Astrocyte (in vitro differentiated cells and primary cell): ENCODE results near the gene GMPPA. TPM values are rescaled to one million over a fixed set of nuclear protein-coding genes. Genes with fewer than 3 reads are reported as not detected.

ENCODE experiments used
- DNase-seq: peaks from one replicate; pipeline ENCODE4 v3.0.0-alpha.2; 2010; ENCODE audit warnings: low read depth
- FAIRE-seq: peaks from 2 replicates; lab custom pipeline; 2011; peaks lifted over from hg19 to GRCh38; lab: Jason Lieb, UNC
- H2AFZ ChIP-seq: 2 replicates; pipeline ENCODE4 v1.6.0; 2012; ENCODE audit warnings: low read depth, low read length, inconsistent platforms
- H3K27ac ChIP-seq: 2 replicates; pipeline ENCODE4 v1.5.1; 2011; ENCODE audit warnings: low read depth, low read length, inconsistent platforms
- H3K27me3 ChIP-seq: 2 replicates; pipeline ENCODE4 v1.6.0; 2011; ENCODE audit warnings: low read length, inconsistent platforms; ENCODE audit not compliant: insufficient read depth
- H3K36me3 ChIP-seq: 2 replicates; pipeline ENCODE4 v1.5.1; 2011; ENCODE audit warnings: low read length, inconsistent platforms; ENCODE audit not compliant: insufficient read depth
- H3K4me1 ChIP-seq: 2 replicates; pipeline ENCODE4 v1.5.1; 2011; ENCODE audit warnings: low read length, inconsistent platforms; ENCODE audit not compliant: insufficient read depth
- H3K4me2 ChIP-seq: 2 replicates; pipeline ENCODE4 v1.6.0; 2012; ENCODE audit warnings: low read length, inconsistent platforms
- H3K4me3 ChIP-seq: 2 replicates; pipeline ENCODE4 v1.5.1; 2011; ENCODE audit warnings: low read depth, mild to moderate bottlenecking, low read length, inconsistent platforms; ENCODE audit not compliant: insufficient read depth
- H3K79me2 ChIP-seq: 2 replicates; pipeline ENCODE4 v1.6.0; 2012; ENCODE audit warnings: mild to moderate bottlenecking, low read length, inconsistent platforms; ENCODE audit not compliant: insufficient read depth
- H3K9ac ChIP-seq: 2 replicates; pipeline ENCODE4 v1.6.0; 2012; ENCODE audit warnings: mild to moderate bottlenecking, low read length, inconsistent platforms
- H3K9me3 ChIP-seq: 2 replicates; pipeline ENCODE4 v1.5.1; 2012; ENCODE audit warnings: low read depth, mild to moderate bottlenecking, low read length, inconsistent platforms; ENCODE audit not compliant: insufficient read depth
- H4K20me1 ChIP-seq: 2 replicates; pipeline ENCODE4 v1.6.0; 2012; ENCODE audit warnings: low read length, inconsistent platforms; ENCODE audit not compliant: insufficient read depth
- H3K27ac Mint-ChIP-seq: one replicate; pipeline ENCODE4 v1.8.0; 2021; ENCODE audit warnings: mild to moderate bottlenecking, mixed read lengths; ENCODE audit not compliant: unreplicated experiment
- H3K27me3 Mint-ChIP-seq: one replicate; pipeline ENCODE4 v1.8.0; 2021; ENCODE audit warnings: low read depth, mixed read lengths; ENCODE audit not compliant: unreplicated experiment
- H3K36me3 Mint-ChIP-seq: one replicate; pipeline ENCODE4 v1.8.0; 2021; ENCODE audit warnings: low read depth, mixed read lengths; ENCODE audit not compliant: unreplicated experiment
- H3K4me1 Mint-ChIP-seq: one replicate; pipeline ENCODE4 v1.8.0; 2021; ENCODE audit warnings: low read depth, mixed read lengths; ENCODE audit not compliant: unreplicated experiment
- H3K4me3 Mint-ChIP-seq: one replicate; pipeline ENCODE4 v1.8.0; 2021; ENCODE audit warnings: mild to moderate bottlenecking, moderate library complexity, mixed read lengths; ENCODE audit not compliant: unreplicated experiment
- H3K9me3 Mint-ChIP-seq: one replicate; pipeline ENCODE4 v1.8.0; 2021; ENCODE audit warnings: mild to moderate bottlenecking, mixed read lengths; ENCODE audit not compliant: unreplicated experiment
- EZH2 ChIP-seq: IDR thresholded peaks from 2 replicates; pipeline ENCODE4 v1.6.1; 2012; ENCODE audit warnings: mild to moderate bottlenecking, low read length, inconsistent platforms; ENCODE audit not compliant: insufficient read depth
- total RNA-seq: library from RNA; stranded (reverse); gene quantifications from 2 replicates; pipeline ENCODE4 v1.2.1, GENCODE V29; 2021
- TF ChIP-seq, protein P1 (sequence below): IDR thresholded peaks from 2 replicates; pipeline ENCODE4 v1.5.1; 2011; ENCODE audit warnings: low read depth, mild to moderate bottlenecking, inconsistent platforms, low read length, moderate library complexity; ENCODE audit not compliant: insufficient read depth

GMPPA gene
- total RNA-seq, 1 donor from 2014 or later = 49.5 TPM

DNA sequence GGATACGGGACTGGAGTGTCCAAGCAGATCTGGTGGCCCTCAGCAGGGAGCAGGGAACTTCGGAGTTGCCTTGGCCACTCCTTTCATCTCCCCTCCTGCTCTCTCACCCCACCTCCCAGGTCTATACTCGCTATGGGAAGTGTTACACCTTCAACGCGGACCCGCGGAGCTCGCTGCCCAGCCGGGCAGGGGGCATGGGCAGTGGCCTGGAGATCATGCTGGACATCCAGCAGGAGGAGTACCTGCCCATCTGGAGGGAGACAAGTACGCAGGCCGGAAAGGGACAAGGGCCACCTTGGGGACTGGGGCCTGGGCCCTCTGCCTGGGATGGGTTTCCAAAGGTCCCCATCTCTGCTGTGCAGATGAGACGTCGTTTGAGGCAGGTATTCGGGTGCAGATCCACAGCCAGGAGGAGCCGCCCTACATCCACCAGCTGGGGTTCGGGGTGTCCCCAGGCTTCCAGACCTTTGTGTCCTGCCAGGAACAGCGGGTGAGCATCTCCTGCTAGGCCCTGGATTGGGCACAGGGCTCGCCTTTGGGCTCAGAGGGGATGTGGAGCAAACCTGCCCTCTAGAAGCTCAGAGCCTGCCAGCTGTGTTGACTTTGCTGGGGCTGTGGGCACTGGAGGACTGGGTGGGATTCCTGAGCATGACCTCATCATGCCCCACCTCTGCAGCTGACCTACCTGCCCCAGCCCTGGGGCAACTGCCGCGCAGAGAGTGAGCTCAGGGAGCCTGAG, 33.1 kb downstream of the GMPPA start:
- peaks cover 50% of the 10 kb centered on the region for H3K27me3 Mint-ChIP-seq
- Histone ChIP-seq H3K9me3 (no peaks in the 10 kb centered on the region), H3K36me3 (no peaks in the 10 kb centered on the region), H3K4me2 (no peak overlapping the region), H3K27ac (no peak overlapping the region), H3K27me3 (peaks cover 17% of the 10 kb centered on the region), H4K20me1 (no peaks in the 10 kb centered on the region), H3K9ac (no peak overlapping the region), H2AFZ (no peak overlapping the region), H3K79me2 (no peaks in the 10 kb centered on the region), H3K4me3 (no peak overlapping the region), H3K4me1 (peaks cover 7% of the 10 kb centered on the region)
- H3K27ac Mint-ChIP-seq = no peak overlapping the region
- no peak for DNase-seq
- H3K36me3 Mint-ChIP-seq = peaks cover 2% of the 10 kb centered on the region
- H3K4me3 Mint-ChIP-seq = no peak overlapping the region
- no peak for TF ChIP-seq EZH2
- TF ChIP-seq, protein P1, sequence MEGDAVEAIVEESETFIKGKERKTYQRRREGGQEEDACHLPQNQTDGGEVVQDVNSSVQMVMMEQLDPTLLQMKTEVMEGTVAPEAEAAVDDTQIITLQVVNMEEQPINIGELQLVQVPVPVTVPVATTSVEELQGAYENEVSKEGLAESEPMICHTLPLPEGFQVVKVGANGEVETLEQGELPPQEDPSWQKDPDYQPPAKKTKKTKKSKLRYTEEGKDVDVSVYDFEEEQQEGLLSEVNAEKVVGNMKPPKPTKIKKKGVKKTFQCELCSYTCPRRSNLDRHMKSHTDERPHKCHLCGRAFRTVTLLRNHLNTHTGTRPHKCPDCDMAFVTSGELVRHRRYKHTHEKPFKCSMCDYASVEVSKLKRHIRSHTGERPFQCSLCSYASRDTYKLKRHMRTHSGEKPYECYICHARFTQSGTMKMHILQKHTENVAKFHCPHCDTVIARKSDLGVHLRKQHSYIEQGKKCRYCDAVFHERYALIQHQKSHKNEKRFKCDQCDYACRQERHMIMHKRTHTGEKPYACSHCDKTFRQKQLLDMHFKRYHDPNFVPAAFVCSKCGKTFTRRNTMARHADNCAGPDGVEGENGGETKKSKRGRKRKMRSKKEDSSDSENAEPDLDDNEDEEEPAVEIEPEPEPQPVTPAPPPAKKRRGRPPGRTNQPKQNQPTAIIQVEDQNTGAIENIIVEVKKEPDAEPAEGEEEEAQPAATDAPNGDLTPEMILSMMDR = no peak
- peaks cover 3% of the 10 kb centered on the region for H3K4me1 Mint-ChIP-seq
- no peaks in the 10 kb centered on the region for H3K9me3 Mint-ChIP-seq
- no peak for FAIRE-seq

DNA sequence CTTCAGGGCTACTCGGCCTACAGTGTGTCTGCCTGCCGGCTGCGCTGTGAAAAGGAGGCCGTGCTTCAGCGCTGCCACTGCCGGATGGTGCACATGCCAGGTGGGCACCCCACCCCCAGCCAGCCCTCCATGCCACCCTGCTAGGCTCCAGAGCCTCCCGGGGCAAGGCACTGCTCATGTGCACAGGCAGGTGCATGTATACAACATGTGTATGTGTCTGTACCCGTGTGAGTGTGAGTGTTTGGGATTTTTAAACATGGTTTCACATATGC, 33.6 kb downstream of the GMPPA start:
- no peak for TF ChIP-seq EZH2
- TF ChIP-seq, protein P1 = no peak
- no peak overlapping the region for H3K4me3 ChIP-seq
- DNase-seq (no peak), FAIRE-seq (no peak)
- no peaks in the 10 kb centered on the region for H3K9me3 Mint-ChIP-seq
- H3K4me3 Mint-ChIP-seq = no peak overlapping the region
- peaks cover 2% of the 10 kb centered on the region for H3K36me3 Mint-ChIP-seq
- no peak overlapping the region for H3K4me2 ChIP-seq
- no peak overlapping the region for H3K27ac Mint-ChIP-seq
- H3K4me1 Mint-ChIP-seq = peaks cover 3% of the 10 kb centered on the region
- no peak overlapping the region for H3K27ac ChIP-seq
- H3K4me1 ChIP-seq = peaks cover 9% of the 10 kb centered on the region
- no peaks in the 10 kb centered on the region for H3K9me3 ChIP-seq
- no peaks in the 10 kb centered on the region for H3K79me2 ChIP-seq
- peaks cover 46% of the 10 kb centered on the region for H3K27me3 Mint-ChIP-seq
- H3K27me3 ChIP-seq = peaks cover 13% of the 10 kb centered on the region
- H2AFZ ChIP-seq = no peak overlapping the region
- H3K9ac ChIP-seq = no peak overlapping the region
- peaks cover under 1% of the 10 kb centered on the region for H4K20me1 ChIP-seq
- H3K36me3 ChIP-seq = no peaks in the 10 kb centered on the region

DNA sequence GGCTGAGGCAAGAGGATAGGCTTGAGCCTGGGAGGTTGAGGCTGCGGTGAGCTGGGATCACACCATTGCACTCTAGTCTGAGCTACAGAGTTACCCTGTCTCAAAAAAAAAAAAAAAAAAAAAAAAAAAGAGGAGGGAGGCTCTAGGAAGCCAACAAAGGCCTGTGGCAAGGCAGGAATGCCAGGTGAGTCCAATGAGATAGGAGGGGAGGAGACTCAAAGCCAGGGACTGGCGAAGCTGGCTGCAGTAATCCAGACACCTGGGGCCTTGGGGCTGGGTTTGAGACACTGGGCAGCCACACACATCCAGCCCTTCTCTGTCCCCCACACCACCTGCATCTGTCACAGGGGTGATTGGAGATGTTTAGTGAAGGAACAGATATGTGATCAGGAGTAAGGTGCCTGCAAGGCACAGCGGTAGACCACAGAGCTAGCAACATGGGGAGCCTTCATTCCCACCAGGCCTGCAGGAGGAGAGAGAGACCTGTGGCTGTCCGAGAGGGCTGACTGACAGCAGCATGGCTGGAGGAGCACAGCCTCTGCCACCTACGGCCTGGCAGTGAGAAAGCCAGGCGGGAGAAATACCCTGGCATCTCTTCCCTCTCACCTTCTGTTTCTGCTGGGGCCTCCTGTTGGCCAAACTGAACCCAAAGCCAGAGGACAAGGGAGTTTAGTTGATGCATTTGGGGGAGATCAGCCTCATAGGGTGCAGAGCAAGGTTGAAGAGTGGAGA, 35.4 kb downstream of the GMPPA start:
- Histone ChIP-seq H3K9me3 (no peaks in the 10 kb centered on the region), H3K36me3 (no peaks in the 10 kb centered on the region), H3K4me2 (no peak overlapping the region), H3K79me2 (no peaks in the 10 kb centered on the region), H3K9ac (no peak overlapping the region), H4K20me1 (peaks cover 19% of the 10 kb centered on the region), H3K27ac (no peak overlapping the region), H3K27me3 (peaks cover under 1% of the 10 kb centered on the region), H3K4me1 (peaks cover 21% of the 10 kb centered on the region), H3K4me3 (no peak overlapping the region), H2AFZ (no peak overlapping the region)
- no peak for TF ChIP-seq EZH2
- TF ChIP-seq, protein P1 = no peak
- FAIRE-seq = no peak
- Mint-ChIP-seq H3K36me3 (peaks cover 2% of the 10 kb centered on the region), H3K4me1 (peaks cover 7% of the 10 kb centered on the region), H3K27ac (peak overlapping the region; percentile 58), H3K27me3 (peaks cover 33% of the 10 kb centered on the region), H3K9me3 (no peaks in the 10 kb centered on the region), H3K4me3 (no peak overlapping the region)
- DNase-seq = no peak
